H1 (cell line): Measurements from ENCODE around the gene MECP2. TPM values are rescaled to one million over a fixed set of nuclear protein-coding genes. Genes with fewer than 3 reads are reported as not detected.

Source experiments
- CTCF ChIA-PET: fragments of 300-600 bp; sonication (Branson Sonifier 250); formaldehyde crosslinking; loops from one replicate; lab custom pipeline; 2021; ENCODE audit not compliant: partially characterized antibody; lab: Charles Lee
- POLR2A ChIA-PET: fragments of 300-600 bp; sonication (Branson Sonifier 250); formaldehyde crosslinking; loops from one replicate; lab custom pipeline; 2021; ENCODE audit warnings: inconsistent platforms; ENCODE audit not compliant: partially characterized antibody; lab: Charles Lee
- DNase-seq, 2 experiments: peaks; one replicate each; pipeline versions ENCODE4 v3.0.0 to v3.0.0-alpha.2; 2010 to 2022; ENCODE audit warnings: low spot score in 2 of 2, low read depth in 1 of 2, mixed read lengths in 1 of 2
- FAIRE-seq: peaks from 2 replicates; lab custom pipeline; 2011; peaks lifted over from hg19 to GRCh38; lab: Jason Lieb, UNC
- H2AFZ ChIP-seq: 2 replicates; pipeline ENCODE4 v1.8.1; 2012; ENCODE audit warnings: low read length, inconsistent platforms
- H2AK5ac ChIP-seq: 2 replicates; pipeline ENCODE4 v1.6.1; 2013; ENCODE audit warnings: low read depth, low read length
- H2BK120ac ChIP-seq: replicated peaks from 2 replicates; pipeline ENCODE3; 2013; ENCODE audit warnings: low read depth, low read length, inconsistent platforms
- H2BK12ac ChIP-seq: 2 replicates; pipeline ENCODE4 v1.6.1; 2013; ENCODE audit warnings: low read depth, low read length
- H2BK15ac ChIP-seq: 2 replicates; pipeline ENCODE4 v1.6.1; 2013; ENCODE audit warnings: low read length
- H2BK20ac ChIP-seq: 2 replicates; pipeline ENCODE4 v1.6.1; 2013; ENCODE audit warnings: low read length
- H2BK5ac ChIP-seq: 2 replicates; pipeline ENCODE4 v1.6.1; 2013; ENCODE audit warnings: low read depth, low read length
- H3K14ac ChIP-seq: 2 replicates; pipeline ENCODE4 v1.6.1; 2013; ENCODE audit warnings: inconsistent platforms; ENCODE audit not compliant: insufficient read length
- H3K18ac ChIP-seq: 2 replicates; pipeline ENCODE4 v1.6.1; 2013; ENCODE audit warnings: low read length; ENCODE audit errors: extremely low read depth
- H3K23ac ChIP-seq: 2 replicates; pipeline ENCODE4 v1.6.1; 2013; ENCODE audit warnings: inconsistent platforms; ENCODE audit not compliant: insufficient read length
- H3K23me2 ChIP-seq: 2 replicates; pipeline ENCODE4 v1.6.1; 2013; ENCODE audit warnings: low read depth, low read length
- H3K27ac ChIP-seq: 2 replicates; pipeline ENCODE4 v1.6.1; 2011; ENCODE audit warnings: low read depth, low read length, inconsistent platforms
- H3K27me3 ChIP-seq, 4 experiments: replicated peaks in 1 of 4; 1 replicate in 1 of 4; 2 replicates in 3 of 4; pipeline versions ENCODE4 v1.6.1 to v1.8.1; 2011 to 2013; ENCODE audit warnings: low read length in 3 of 4, mild to moderate bottlenecking in 3 of 4, inconsistent platforms in 2 of 4, mixed read lengths in 2 of 4, moderate library complexity in 1 of 4; ENCODE audit not compliant: control insufficient read depth in 3 of 4, insufficient read depth in 3 of 4; ENCODE audit errors: extremely low read depth in 1 of 4
- H3K36me3 ChIP-seq, 4 experiments: 2 replicates each; pipeline versions ENCODE4 v1.6.1 to v1.8.1; 2011 to 2013; ENCODE audit warnings: mild to moderate bottlenecking in 4 of 4, low read length in 3 of 4, moderate library complexity in 2 of 4, control low read depth in 1 of 4, inconsistent platforms in 1 of 4; ENCODE audit not compliant: insufficient read depth in 4 of 4, control insufficient read depth in 2 of 4
- H3K4ac ChIP-seq: replicated peaks from 2 replicates; pipeline ENCODE3; 2013; ENCODE audit warnings: low read length, low read depth, mixed read lengths, inconsistent platforms; ENCODE audit not compliant: insufficient read length
- H3K4me1 ChIP-seq, 4 experiments: replicated peaks in 1 of 4; 1 replicate in 1 of 4; 2 replicates in 3 of 4; pipeline versions ENCODE4 v1.6.1 to v1.8.1; 2011 to 2013; ENCODE audit warnings: low read length in 3 of 4, inconsistent platforms in 2 of 4, mixed read lengths in 1 of 4; ENCODE audit not compliant: insufficient read depth in 4 of 4, control insufficient read depth in 3 of 4
- H3K4me2 ChIP-seq, 2 experiments: 2 replicates each; pipeline versions ENCODE4 v1.6.1 to v1.8.1; 2011 to 2013; ENCODE audit warnings: low read depth in 2 of 2, low read length in 2 of 2, control low read depth in 1 of 2, inconsistent platforms in 1 of 2, mild to moderate bottlenecking in 1 of 2; ENCODE audit not compliant: insufficient read depth in 1 of 2
- H3K4me3 ChIP-seq, 4 experiments: fragments of 200-600, 300-600 bp in 1 of 4; sonication (generic), shearing (Covaris generic), sonication (Bioruptor Twin) in 1 of 4; 2 replicates each; pipeline versions ENCODE4 v1.5.1 to v1.8.1; 2011 to 2016; ENCODE audit warnings: low read length in 4 of 4, low read depth in 3 of 4, control low read depth in 2 of 4, inconsistent platforms in 2 of 4, mild to moderate bottlenecking in 2 of 4, mixed read lengths in 1 of 4, moderate library complexity in 1 of 4; ENCODE audit not compliant: insufficient read depth in 2 of 4; ENCODE audit errors: extremely low read depth in 1 of 4
- H3K56ac ChIP-seq: replicated peaks from 2 replicates; pipeline ENCODE3; 2013; ENCODE audit warnings: low read depth, mild to moderate bottlenecking, mixed read lengths, low read length, inconsistent platforms; ENCODE audit not compliant: insufficient read length
- H3K79me1 ChIP-seq: 2 replicates; pipeline ENCODE4 v1.6.1; 2013; ENCODE audit warnings: low read depth, low read length, control low read depth
- H3K79me2 ChIP-seq, 2 experiments: 2 replicates each; pipeline versions ENCODE4 v1.6.1 to v1.8.1; 2012 to 2013; ENCODE audit warnings: low read length in 2 of 2, mild to moderate bottlenecking in 2 of 2, inconsistent platforms in 1 of 2; ENCODE audit not compliant: insufficient read depth in 2 of 2, control insufficient read depth in 1 of 2
- H3K9ac ChIP-seq, 4 experiments: replicated peaks in 1 of 4; 1 replicate in 1 of 4; 2 replicates in 3 of 4; pipeline versions ENCODE4 v1.6.1 to v1.8.1; 2011 to 2013; ENCODE audit warnings: low read depth in 3 of 4, low read length in 3 of 4, control low read depth in 2 of 4, mild to moderate bottlenecking in 2 of 4, moderate library complexity in 2 of 4, inconsistent platforms in 1 of 4; ENCODE audit errors: extremely low read depth in 1 of 4
- H3K9me3 ChIP-seq, 2 experiments: 2 replicates each; pipeline versions ENCODE4 v1.6.1 to v1.8.1; 2012 to 2013; ENCODE audit warnings: mild to moderate bottlenecking in 2 of 2, moderate library complexity in 2 of 2, control low read depth in 1 of 2, inconsistent platforms in 1 of 2, low read depth in 1 of 2, low read length in 1 of 2, mixed read lengths in 1 of 2; ENCODE audit not compliant: insufficient read depth in 2 of 2
- H4K20me1 ChIP-seq, 2 experiments: replicated peaks in 1 of 2; 2 replicates each; pipeline versions ENCODE3 to v1.8.1; 2011 to 2013; ENCODE audit warnings: inconsistent platforms in 2 of 2, low read length in 2 of 2, mild to moderate bottlenecking in 1 of 2; ENCODE audit not compliant: insufficient read depth in 2 of 2, control insufficient read depth in 1 of 2
- H4K5ac ChIP-seq: 2 replicates; pipeline ENCODE4 v1.6.1; 2013; ENCODE audit warnings: low read length, low read depth, mixed read lengths, inconsistent platforms; ENCODE audit not compliant: insufficient read length
- H4K8ac ChIP-seq: 2 replicates; pipeline ENCODE4 v1.8.0; 2013; ENCODE audit warnings: mild to moderate bottlenecking, moderate library complexity, low read length, inconsistent platforms; ENCODE audit not compliant: insufficient read depth; ENCODE audit errors: extremely low read depth
- H4K91ac ChIP-seq: replicated peaks from 2 replicates; pipeline ENCODE3; 2013; ENCODE audit warnings: low read length, mixed read lengths, inconsistent platforms; ENCODE audit not compliant: insufficient read length
- ASH2L ChIP-seq: fragments of 200-600, 300-600 bp; sonication (generic); IDR thresholded peaks from one replicate; pipeline ENCODE4 v1.7.1; 2017; ENCODE audit warnings: low read length
- ATF3 ChIP-seq: IDR thresholded peaks from 2 replicates; pipeline ENCODE4 v1.6.1; 2011; ENCODE audit warnings: low read depth, mild to moderate bottlenecking, low read length; ENCODE audit not compliant: insufficient read depth
- JUND ChIP-seq: IDR thresholded peaks from 2 replicates; pipeline ENCODE4 v1.6.1; 2011; ENCODE audit warnings: mild to moderate bottlenecking, improper control_type of control experiment, low read length
- KDM5A ChIP-seq: fragments of 200-600 bp; IDR thresholded peaks from 2 replicates; pipeline ENCODE4 v1.7.1; 2012; ENCODE audit warnings: mild to moderate bottlenecking, low read length, inconsistent platforms, mixed read lengths
- NANOG ChIP-seq: IDR thresholded peaks from 2 replicates; pipeline ENCODE4 v1.6.1; 2011; ENCODE audit warnings: low read length, low read depth, mild to moderate bottlenecking, inconsistent platforms; ENCODE audit not compliant: insufficient read depth, poor library complexity, severe bottlenecking
- RAD21 ChIP-seq, 2 experiments: IDR thresholded peaks in 1 of 2; conservative IDR thresholded peaks in 1 of 2; 2 replicates each; pipeline ENCODE4 v1.6.1; 2011; ENCODE audit warnings: low read depth in 2 of 2, low read length in 2 of 2, improper control_type of control experiment in 1 of 2, inconsistent platforms in 1 of 2, mild to moderate bottlenecking in 1 of 2, moderate library complexity in 1 of 2
- TEAD4 ChIP-seq: IDR thresholded peaks from 2 replicates; pipeline ENCODE4 v1.6.1; 2012; ENCODE audit warnings: low read depth, low read length, inconsistent platforms, mixed read lengths
- ZNF274 ChIP-seq: IDR thresholded peaks from 2 replicates; pipeline ENCODE4 v1.7.0; 2012; ENCODE audit warnings: low read length, borderline replicate concordance; ENCODE audit errors: extremely low read depth
- WGBS, 2 experiments: shearing (Covaris generic) in 1 of 2; methylation state at CpG; one replicate each; pipeline versions ENCODE4 v1.1.6 to v1.1.7; 2013 to 2015; ENCODE audit warnings: low lambda C conversion rate in 2 of 2, mixed read lengths in 2 of 2, inconsistent platforms in 1 of 2, low coverage in 1 of 2, missing lambda C conversion rate in 1 of 2; ENCODE audit not compliant: insufficient replicate concordance in 2 of 2, insufficient coverage in 1 of 2, insufficient read length in 1 of 2; ENCODE audit errors: extremely low coverage in 1 of 2, missing lambda C conversion rate in 1 of 2; 5-methylcytosine and 5-hydroxymethylcytosine counted together
- polyA plus RNA-seq, 7 experiments: library from polyadenylated mRNA; depleted of rRNA in 3 of 7; stranded (reverse) in 5 of 7; unstranded in 2 of 7; fragments of >200 nt in 5 of 7; fragments of 200-250 nt in 2 of 7; gene quantifications; 1 replicate in 5 of 7; 2 replicates in 1 of 7; 4 replicates in 1 of 7; pipeline versions ENCODE4 v1.2.1 to v1.2.3, GENCODE V29; 2011 to 2013; ENCODE audit warnings: missing spikeins in 2 of 7, mixed read lengths in 2 of 7
- total RNA-seq: library from RNA; stranded (reverse); fragmentation: NEBNext Ultra II Directional; extraction: Animal tissue kit (Norgen Biotek cat#: 25700); gene quantifications from 2 replicates; pipeline ENCODE4 v1.2.1, GENCODE V29; 2021

MECP2 gene
- total and polyA plus RNA-seq, 2 of the 8 experiments (the other 6 are each of a cell fraction or from before 2014, with no cell fraction given): 5.0 to 32.4 TPM

GRCh38 chrX:154037754-154038153 lies 59.8 kb downstream of the MECP2 start:
- H3K4me3 ChIP-seq: no peak overlapping the region
- no peak for FAIRE-seq
- TF ChIP-seq NANOG: no peak
- no peak for TF ChIP-seq ASH2L
- TF ChIP-seq RAD21 (IDR thresholded peaks at IDR 0.05 in 1 of 2, conservative IDR thresholded peaks at IDR 0.05 in 1 of 2; ENCODE audit: low read depth in 2 of 2, low read length in 2 of 2): no peak
- no peak for TF ChIP-seq ATF3
- TF ChIP-seq TEAD4: no peak
- no peak for TF ChIP-seq JUND
- no peak for TF ChIP-seq ZNF274
- no peak for TF ChIP-seq KDM5A

More at GRCh38 chrX:154037754-154038153, 59.8 kb downstream of the MECP2 start:
- no peaks in the 10 kb centered on the region; the same call in 1 of the 2 replicates for H3K79me1 ChIP-seq
- H3K4me1 ChIP-seq: peaks cover 5 to 30% (median 20%) of the 10 kb centered on the region in 4 experiments
- ChIA-PET CTCF (interaction anchor here (1.8 kb wide), 1 partner anchor 11 kb away, joined by 5 read pairs; no protein-coding TSS in a partner anchor), POLR2A (no interaction called here)
- H3K79me2 ChIP-seq: peaks cover 0 to 46% of the 10 kb centered on the region in 2 experiments; a peak in 3 of 4 replicates
- no peak overlapping the region for H4K5ac ChIP-seq
- H3K9ac ChIP-seq: no peak overlapping the region
- H3K4ac ChIP-seq: no peak overlapping the region
- peaks cover 0 to 5% of the 10 kb centered on the region in 2 experiments for H4K20me1 ChIP-seq
- H3K18ac ChIP-seq: no peak overlapping the region
- no peak overlapping the region for H2BK120ac ChIP-seq
- H4K8ac ChIP-seq: no peak overlapping the region
- no peaks in the 10 kb centered on the region for H3K9me3 ChIP-seq
- H3K23ac ChIP-seq: no peak overlapping the region
- H2BK15ac ChIP-seq: no peak overlapping the region
- no peaks in the 10 kb centered on the region for H3K36me3 ChIP-seq
- no peak overlapping the region for H2AFZ ChIP-seq
- no peak overlapping the region for H2AK5ac ChIP-seq
- WGBS, 2 experiments: 90% methylated on average over 5 of the region's 5 CpGs; no CpG with 5 or more reads in 1 of the 2 experiments
- H3K14ac ChIP-seq: no peak overlapping the region
- no peak overlapping the region for H4K91ac ChIP-seq
- no peak overlapping the region for H3K4me2 ChIP-seq
- no peaks in the 10 kb centered on the region for H3K23me2 ChIP-seq
- H3K27me3 ChIP-seq: no peaks in the 10 kb centered on the region
- no peak overlapping the region for H3K56ac ChIP-seq
- no peak overlapping the region for H3K27ac ChIP-seq
- H2BK20ac ChIP-seq: no peak overlapping the region
- H2BK12ac ChIP-seq: no peak overlapping the region
- no peak for DNase-seq
- no peak overlapping the region for H2BK5ac ChIP-seq
